Measurements from ENCODE around the gene ZNF22.

Gene ZNF22

GRCh38 chr10:44977287-44978212 is 23.2 kb upstream of the ZNF22 start:
- DNase-seq (ENCODE audit: low read depth in 2 of 2) = no peak

GRCh38 chr10:44978213-44978569 is 22.5 kb upstream of the ZNF22 start:
- no peak for DNase-seq (ENCODE audit: low read depth in 2 of 2)

DNA sequence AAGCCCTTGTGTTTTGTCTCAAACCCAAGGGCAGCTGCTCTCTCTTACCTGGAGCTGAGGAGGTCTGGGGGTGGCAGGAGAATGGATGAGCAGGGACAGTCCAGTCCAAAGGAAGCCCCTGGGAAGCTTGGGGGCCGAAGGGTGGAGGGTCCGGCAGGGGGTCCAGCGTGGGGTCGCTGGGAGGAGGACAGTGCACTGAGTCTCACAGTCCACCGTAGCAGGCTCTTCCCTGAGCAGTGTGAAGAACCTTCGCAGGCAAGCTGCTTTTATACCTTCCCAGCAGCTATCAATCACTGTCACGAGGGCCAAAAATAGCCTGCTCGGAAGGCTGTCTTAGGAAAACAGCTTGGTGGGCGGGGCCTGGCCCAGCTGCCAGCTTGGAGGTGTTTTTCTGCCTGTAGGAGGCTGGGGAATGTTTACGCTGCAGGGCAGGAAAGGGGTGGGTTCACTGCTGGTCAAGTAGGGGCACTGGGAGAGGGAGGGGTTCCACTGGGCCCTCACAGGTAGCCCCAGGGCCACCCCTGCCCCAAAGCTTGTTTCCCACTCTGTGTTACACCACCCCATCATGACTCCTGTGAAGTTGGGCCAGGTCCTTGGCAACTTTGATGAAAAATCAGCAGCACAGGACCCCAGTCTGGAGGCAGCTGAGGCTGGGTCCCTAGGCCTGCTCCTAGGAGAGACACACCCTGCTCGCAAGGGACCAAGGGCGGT is 22.0 kb upstream of the ZNF22 start, which contains the start of gene DEPP1:
DEPP1 (minus strand) TSS at position 240 of the 711 bp plus-strand sequence. CDS start 779 bp downstream, outside the sequence.
- DNase-seq (ENCODE audit: low read depth in 2 of 2) = peak; percentile 87 to 89

DNA sequence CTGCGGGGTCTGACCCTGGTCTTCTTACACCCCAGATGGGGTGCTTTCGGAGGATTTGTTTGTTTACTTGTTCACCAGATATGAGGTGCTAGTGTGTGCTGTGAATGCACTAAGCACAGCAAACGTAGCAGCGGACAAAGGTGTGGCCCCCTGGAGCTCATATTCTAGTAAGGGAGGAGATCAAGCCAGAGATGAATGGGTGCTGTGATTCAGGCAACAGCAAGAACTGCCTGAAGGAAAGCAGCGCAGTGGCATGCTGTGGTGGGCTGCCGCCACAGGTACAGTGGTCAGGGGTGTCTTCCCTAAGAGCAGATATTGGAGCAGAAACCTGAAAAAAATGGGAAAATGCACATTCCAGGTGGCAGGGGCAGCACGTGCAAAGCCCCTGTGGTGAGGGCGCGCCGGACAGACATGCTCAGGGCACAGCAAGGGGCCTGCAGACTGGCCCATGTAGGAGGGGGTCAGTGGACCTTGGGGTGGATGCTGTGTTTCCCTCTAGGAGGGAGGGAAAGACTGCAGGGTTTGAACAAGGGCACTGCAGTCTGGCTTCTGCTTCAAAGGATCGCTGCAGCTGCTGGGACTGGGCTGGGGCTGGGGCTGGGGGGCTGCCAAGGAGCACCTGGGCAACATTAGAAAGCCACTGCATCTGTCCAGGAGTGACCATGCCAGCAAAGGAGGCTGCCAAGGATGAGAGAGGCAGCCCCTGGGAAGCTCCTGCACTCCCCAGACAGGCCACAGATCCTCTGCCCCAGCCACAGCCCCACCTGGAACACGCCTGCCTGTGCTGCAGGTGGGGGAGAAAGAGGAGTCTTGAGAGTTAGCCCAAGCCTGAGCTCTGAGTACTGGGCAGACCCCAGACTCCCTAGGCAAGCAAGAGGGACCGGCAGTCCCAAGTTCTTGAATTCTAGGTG is 21.2 kb upstream of the ZNF22 start:
- DNase-seq (ENCODE audit: low read depth in 2 of 2) = no peak

GRCh38 chr10:44980309-44981171 is 20.2 kb upstream of the ZNF22 start:
- DNase-seq (ENCODE audit: low read depth in 2 of 2) = no peak

GRCh38 chr10:44981172-44982113 is 19.3 kb upstream of the ZNF22 start:
- peak; percentile 52 to 64 for DNase-seq (ENCODE audit: low read depth in 2 of 2)

DNA sequence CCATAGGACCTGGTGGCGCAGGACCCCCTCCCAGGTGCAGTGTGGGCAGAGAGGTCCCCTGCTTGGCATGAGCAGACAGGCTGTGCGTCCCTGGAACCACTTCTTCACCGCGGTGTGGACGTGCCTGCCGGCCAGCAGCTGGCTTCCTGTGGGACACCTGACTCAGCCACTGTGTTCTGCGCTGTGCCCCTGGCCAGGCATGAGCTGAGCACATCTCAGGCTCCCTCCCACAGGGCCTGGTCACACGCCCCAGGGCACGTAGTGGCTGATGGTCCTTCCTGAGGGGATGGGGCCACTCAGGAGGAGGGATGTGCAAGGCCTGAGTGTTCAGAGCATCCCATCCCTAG is 18.6 kb upstream of the ZNF22 start:
- DNase-seq (ENCODE audit: low read depth in 2 of 2) = no peak

DNA sequence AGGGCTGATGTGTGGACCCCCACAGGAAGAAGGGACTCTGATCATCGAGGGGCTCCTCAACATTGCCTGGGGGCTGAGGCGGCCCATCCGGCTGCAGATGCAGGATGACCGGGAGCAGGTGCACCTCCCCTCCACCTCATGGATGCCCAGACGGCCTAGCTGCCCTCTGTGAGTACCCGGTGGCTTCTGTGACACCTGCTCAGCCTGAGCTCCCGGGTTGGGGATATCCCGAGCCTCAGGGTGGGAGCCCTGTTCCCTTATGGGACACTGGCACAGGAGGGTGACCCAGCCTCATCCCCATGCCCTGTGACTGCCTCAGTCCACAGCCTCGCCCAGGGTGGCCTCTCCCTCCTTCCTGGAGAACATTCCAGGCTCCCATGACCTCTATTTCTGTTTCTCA is 18.2 kb upstream of the ZNF22 start:
- no peak for DNase-seq (ENCODE audit: low read depth in 2 of 2)

GRCh38 chr10:44983066-44983894 is 17.4 kb upstream of the ZNF22 start:
- DNase-seq (ENCODE audit: low read depth in 2 of 2) = no peak

- no peak for DNase-seq (ENCODE audit: low read depth in 2 of 2)
Observed at GRCh38 chr10:44983895-44984278, 16.8 kb upstream of the ZNF22 start.

DNA sequence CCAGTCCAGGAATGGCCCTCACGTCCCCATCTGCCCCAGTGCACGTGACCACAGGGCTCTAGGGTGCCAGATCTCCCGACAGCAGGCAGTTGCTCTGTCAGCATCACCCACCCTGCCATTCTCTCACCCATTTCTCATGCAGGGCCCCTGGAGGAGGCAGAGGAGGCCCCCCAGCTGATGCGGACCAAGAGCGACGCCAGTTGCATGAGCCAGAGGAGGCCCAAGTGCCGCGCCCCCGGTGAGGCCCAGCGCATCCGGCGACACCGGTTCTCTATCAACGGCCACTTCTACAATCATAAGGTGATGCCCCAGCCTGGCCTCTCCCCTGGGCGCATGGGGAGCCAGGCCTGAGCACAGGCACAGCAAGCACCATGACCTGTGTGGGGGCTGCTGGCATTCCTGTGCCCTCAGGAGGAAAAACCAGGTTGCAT is 16.0 kb upstream of the ZNF22 start:
- DNase-seq (ENCODE audit: low read depth in 2 of 2) = no peak

GRCh38 chr10:44985175-44985681 is 15.5 kb upstream of the ZNF22 start:
- DNase-seq (ENCODE audit: low read depth in 2 of 2) = no peak

- DNase-seq (ENCODE audit: low read depth in 2 of 2) = no peak
Observed at GRCh38 chr10:44986179-44986578, 14.5 kb upstream of the ZNF22 start.

DNA sequence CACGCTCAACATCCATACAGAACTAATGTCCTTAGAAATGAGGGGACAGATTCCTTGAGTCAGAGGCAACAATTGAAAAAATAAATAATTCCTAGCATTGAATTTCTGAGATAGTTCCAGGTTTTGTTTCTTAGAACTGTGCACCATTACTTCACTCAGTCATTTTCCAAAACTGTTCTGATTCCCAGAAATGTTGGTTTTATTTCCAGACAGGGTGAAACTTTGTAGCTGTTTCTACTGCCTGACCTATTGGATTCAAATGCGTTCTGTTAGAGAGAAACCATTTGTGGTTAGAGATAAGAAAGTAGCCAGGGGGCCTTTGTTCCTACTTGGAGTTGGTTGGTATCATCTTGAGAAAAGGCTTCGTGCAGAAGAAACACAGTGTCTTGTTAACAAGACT is 14.1 kb upstream of the ZNF22 start:
- DNase-seq (ENCODE audit: low read depth in 2 of 2) = no peak

DNA sequence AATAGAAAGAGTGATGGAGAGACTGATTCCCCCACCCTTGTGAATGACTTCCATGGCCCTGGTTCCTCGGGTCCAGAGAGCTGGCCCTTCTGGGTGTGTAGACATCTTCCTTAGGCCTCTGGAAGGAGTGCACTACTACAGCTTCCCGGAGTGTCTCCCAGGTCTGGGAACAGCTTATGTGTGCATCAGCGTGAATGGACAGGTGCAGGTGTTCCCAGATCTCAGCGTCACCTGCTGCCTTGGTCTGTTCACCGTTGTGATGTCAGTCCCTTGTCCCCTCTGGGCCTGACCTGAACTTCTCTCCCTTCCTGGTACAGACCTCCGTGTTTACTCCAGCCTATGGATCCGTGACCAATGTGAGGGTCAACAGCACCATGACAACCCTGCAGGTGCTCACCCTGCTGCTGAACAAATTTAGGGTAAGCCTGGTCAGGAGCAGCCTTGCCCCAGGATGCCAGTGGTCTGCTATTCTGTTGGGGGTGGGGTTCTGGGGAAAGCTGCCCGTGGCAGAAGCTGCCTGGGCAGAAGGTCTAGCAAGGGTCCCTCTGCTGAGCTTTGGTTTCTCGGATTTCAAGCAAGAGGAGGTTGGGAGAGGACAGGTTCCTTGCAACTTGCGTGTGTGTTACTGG is 11.7 kb upstream of the ZNF22 start:
- DNase-seq (ENCODE audit: low read depth in 2 of 2) = no peak

DNA sequence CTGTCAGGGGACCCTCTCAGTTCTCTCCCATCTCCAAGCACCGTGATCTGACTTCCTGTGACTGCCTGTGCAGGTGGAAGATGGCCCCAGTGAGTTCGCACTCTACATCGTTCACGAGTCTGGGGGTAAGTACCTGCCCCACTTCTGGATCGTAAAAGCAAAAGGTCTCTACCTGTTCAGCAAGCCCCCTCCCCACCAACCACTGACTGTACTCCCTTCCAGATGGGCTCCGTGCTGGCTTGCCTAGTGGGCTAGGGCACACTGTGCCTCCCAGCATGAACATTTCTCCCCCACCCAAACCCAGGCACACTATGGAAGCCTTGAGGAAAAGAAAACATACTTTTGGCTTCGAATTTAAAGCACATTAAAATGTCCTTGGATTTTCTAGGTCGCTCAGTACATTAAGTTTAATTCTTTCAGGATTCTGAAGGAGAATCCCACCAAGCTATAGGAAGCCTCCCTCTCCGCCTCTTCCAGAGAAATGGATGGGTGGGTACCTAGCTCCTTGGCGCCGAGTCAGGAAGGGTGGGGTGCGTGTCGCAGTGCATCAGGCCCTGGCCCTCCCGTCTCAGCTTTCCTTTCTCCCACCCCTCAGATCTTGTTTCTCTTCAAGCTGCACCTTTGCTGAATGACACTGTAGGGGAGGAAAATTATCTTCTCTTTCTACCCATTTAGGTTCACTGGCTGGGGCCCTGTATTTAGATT is 11.0 kb upstream of the ZNF22 start:
- DNase-seq (ENCODE audit: low read depth in 2 of 2) = no peak

DNA sequence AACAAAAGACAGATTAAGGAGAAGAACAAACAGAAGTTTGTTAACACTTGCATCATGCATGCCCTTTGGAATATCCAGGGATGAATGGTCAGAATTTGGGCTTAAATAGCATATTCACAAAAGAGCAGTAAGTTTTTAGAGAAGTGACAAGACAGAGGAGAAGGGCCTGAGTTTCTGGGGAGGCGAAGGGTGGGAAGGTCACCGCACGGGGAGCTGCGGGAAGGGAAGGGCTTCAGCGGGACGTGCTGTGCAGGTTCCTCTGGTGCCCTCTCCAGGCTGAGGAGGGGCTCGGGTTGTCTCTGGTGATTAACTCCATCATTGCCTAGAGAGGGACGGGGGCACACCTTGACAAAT is 10.4 kb upstream of the ZNF22 start:
- DNase-seq (ENCODE audit: low read depth in 2 of 2) = no peak

DNA sequence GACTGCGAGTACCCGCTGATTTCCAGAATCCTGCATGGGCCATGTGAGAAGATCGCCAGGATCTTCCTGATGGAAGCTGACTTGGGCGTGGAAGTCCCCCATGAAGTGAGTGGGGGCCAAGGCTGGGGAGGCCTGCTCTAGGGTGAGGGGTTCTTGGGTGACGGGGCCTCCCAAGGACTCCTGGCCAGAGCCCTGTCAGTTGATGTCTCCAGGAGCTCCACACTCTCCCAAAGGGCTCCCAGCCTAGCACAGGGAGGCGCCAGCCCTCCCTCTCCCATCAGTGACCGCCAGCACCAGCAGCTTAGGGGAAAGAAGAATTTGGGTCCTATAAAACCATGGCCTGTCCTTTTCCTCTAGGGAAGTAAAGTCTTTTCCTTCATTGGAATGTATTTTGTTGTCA is 9.8 kb upstream of the ZNF22 start:
- DNase-seq (ENCODE audit: low read depth in 2 of 2) = no peak

Measured in fibroblast of skin of left quadriceps (primary cell).